IPS-20b (cell line): Measurements from ENCODE around the gene FADS6.

Experiments
- H3K27ac ChIP-seq: one replicate; pipeline ENCODE4 v1.5.1; 2013; ENCODE audit warnings: low read length
- H3K27me3 ChIP-seq: 2 replicates; pipeline ENCODE4 v1.6.1; 2013; ENCODE audit warnings: mild to moderate bottlenecking, low read length, inconsistent platforms; ENCODE audit not compliant: insufficient read depth
- H3K36me3 ChIP-seq: 2 replicates; pipeline ENCODE4 v1.6.1; 2013; ENCODE audit warnings: low read depth, mild to moderate bottlenecking, inconsistent platforms, low read length, moderate library complexity; ENCODE audit not compliant: insufficient read depth
- H3K4me1 ChIP-seq: 2 replicates; pipeline ENCODE4 v1.6.1; 2013; ENCODE audit warnings: mild to moderate bottlenecking, control low read depth, inconsistent platforms, low read length, moderate library complexity; ENCODE audit not compliant: insufficient read depth
- H3K4me3 ChIP-seq: 2 replicates; pipeline ENCODE4 v1.5.1; 2013; ENCODE audit warnings: mild to moderate bottlenecking, low read length, inconsistent platforms
- H3K9ac ChIP-seq: 2 replicates; pipeline ENCODE4 v1.6.1; 2013; ENCODE audit warnings: low read depth, mild to moderate bottlenecking, inconsistent platforms, low read length, moderate library complexity
- H3K9me3 ChIP-seq: 2 replicates; pipeline ENCODE4 v1.6.1; 2013; ENCODE audit warnings: mild to moderate bottlenecking, low read depth, low read length, inconsistent platforms; ENCODE audit not compliant: insufficient read depth

The FADS6 gene

GRCh38 chr17:74855323-74855722, 38.1 kb downstream of the FADS6 start:
- H3K27ac ChIP-seq: no peak overlapping the region
- H3K9ac ChIP-seq: no peak overlapping the region
- no peaks in the 10 kb centered on the region for H3K9me3 ChIP-seq
- no peak overlapping the region for H3K4me3 ChIP-seq
- peaks cover 99% of the 10 kb centered on the region for H3K27me3 ChIP-seq
- H3K36me3 ChIP-seq: no peaks in the 10 kb centered on the region
- H3K4me1 ChIP-seq: no peaks in the 10 kb centered on the region

DNA sequence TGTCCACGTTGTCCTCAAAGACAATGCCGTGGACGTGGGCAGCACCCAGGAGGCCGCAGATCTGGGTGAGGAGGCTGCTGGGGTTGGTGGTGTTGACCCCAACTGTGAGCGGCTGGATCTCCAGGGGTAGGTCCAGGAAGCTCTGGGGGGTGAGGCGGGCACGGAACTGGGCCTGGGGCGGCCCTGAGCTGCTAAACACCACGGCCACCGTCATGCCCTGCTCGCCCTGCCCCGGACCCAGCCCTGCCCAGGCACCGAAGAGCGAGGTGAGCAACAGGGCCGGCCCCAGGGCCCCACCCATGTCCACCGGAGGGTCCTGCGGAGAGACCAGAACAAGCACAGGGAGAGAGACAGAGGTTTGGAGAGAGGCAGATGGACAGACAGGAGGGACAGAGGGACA, 38.6 kb downstream of the FADS6 start:
- Histone ChIP-seq H3K4me1 (no peaks in the 10 kb centered on the region), H3K4me3 (no peak overlapping the region), H3K9me3 (no peaks in the 10 kb centered on the region), H3K36me3 (no peaks in the 10 kb centered on the region), H3K9ac (no peak overlapping the region), H3K27me3 (peaks cover 99% of the 10 kb centered on the region), H3K27ac (no peak overlapping the region)

DNA sequence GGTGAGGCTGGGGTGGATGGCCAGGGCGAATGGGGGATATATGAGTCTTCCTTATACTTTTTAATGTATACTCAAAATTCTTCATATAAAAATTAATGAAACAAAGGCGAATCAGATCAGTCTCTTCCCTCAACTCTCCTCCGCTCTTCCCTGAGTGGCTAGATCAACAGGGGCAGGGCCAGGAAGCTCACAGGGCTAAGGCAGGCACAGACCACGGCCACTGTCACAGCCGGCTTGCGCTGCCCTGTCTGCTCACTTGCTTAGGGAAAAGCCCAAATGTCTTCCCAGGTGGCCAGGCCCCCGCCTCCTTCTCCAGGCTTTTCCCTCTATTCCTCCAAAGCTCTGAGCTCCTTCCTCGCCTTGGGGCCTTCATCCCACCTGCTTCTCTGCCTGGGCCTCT, 39.8 kb downstream of the FADS6 start:
- no peak overlapping the region for H3K4me3 ChIP-seq
- peaks cover 99% of the 10 kb centered on the region for H3K27me3 ChIP-seq
- no peak overlapping the region for H3K9ac ChIP-seq
- no peaks in the 10 kb centered on the region for H3K4me1 ChIP-seq
- no peaks in the 10 kb centered on the region for H3K9me3 ChIP-seq
- no peak overlapping the region for H3K27ac ChIP-seq
- no peaks in the 10 kb centered on the region for H3K36me3 ChIP-seq

DNA sequence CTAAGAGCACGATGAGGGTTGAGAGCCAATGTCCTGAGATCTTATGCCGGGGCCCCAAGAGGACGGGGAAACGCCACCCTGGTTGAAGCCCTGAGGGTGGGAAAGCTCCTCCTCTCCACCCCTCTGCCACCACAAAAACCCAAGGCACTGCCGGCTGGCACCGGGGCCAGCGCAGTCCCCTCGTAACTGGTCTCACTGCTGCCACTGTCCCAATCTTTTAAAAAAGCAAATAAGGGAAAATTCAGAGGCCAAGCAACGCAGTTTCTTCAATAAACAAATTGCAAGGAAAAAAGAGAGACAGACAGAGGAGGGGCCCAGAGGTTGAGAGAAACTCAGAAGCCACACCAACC, 40.4 kb downstream of the FADS6 start:
- H3K27me3 ChIP-seq: peaks cover 99% of the 10 kb centered on the region
- no peak overlapping the region for H3K27ac ChIP-seq
- peak overlapping the region; percentile 68 for H3K4me3 ChIP-seq
- H3K4me1 ChIP-seq: no peaks in the 10 kb centered on the region
- H3K9ac ChIP-seq: peak overlapping the region; percentile 40; the same call in 1 of the 2 replicates
- no peaks in the 10 kb centered on the region for H3K36me3 ChIP-seq
- H3K9me3 ChIP-seq: no peaks in the 10 kb centered on the region

DNA sequence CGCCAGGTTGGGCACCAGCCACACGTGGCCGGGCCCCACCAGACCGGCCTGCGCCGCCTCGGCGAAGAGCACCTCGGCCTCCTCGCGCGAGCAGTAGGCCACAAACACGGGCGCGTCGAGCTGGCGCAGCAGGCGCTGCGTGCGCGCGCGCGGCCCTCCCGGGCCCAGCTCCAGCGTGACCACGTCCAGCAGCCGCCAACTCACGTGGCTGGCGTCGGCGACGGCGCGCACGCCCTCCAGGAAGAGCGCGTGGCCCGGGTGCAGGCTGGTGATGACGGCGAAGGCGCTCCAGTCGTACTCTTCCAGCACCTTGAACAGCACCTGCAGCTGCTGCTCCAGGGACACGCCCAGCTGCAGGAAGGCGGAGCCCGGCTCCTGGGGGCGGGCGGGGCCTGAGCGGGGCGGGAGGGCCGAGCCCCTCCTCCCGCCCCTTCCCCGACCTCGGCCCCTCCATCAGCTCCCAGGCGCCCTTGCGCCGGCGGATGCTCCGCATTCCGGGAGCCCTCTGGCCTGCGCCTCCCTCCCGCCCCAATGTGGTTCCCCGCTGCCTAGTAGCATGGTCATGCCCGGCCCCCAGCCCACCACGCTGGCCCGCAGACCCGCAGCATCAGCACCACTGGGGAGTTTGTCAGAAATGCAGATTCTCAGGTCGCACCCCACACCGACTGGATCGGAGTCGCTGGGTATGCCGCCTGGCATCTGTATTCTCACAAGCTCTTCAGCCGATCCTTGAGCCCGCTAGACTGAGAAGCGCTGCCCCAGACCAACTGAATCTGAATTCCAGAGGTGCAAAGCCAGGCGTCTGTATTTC, 41.0 kb downstream of the FADS6 start:
- peak overlapping the region; percentile 68 for H3K4me3 ChIP-seq

DNA sequence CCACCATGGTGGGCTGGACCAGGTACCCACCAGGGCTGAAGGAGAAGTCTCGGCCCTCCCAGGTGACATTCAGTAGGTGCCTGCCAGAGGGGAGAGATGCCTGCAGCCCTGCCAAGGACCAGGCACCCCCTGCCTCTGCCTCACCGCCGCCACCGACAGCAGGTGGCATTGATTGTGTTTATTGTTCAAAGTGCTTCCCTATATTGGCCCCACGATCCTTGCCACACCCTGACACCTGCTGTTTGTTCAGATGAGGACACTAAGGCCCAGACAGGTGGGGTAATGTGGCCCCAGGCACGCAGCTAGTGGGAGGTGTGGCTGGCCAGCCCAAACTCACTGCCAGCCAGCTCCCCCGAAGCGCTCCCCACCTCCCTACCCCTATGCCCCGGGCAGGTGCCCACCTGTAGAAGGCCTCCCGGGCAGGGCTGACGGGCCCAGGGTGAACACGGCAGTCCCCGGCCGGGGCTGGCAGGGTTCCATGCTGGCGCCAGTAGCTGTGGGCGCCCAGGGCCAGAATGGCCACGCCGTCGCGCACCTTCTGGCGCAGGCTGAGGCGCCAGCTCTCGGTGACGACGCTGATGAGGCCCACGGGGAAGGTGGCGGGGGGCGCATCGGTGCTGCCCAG, 41.7 kb downstream of the FADS6 start:
- H3K4me3 ChIP-seq: no peak overlapping the region
- no peaks in the 10 kb centered on the region for H3K36me3 ChIP-seq
- no peak overlapping the region for H3K9ac ChIP-seq
- H3K9me3 ChIP-seq: no peaks in the 10 kb centered on the region
- H3K27ac ChIP-seq: no peak overlapping the region
- no peaks in the 10 kb centered on the region for H3K4me1 ChIP-seq
- H3K27me3 ChIP-seq: peaks cover 98% of the 10 kb centered on the region

More for the DNA sequence above, 41.0 kb downstream of the FADS6 start:
- Histone ChIP-seq H3K9me3 (no peaks in the 10 kb centered on the region), H3K36me3 (no peaks in the 10 kb centered on the region), H3K27ac (no peak overlapping the region), H3K4me1 (no peaks in the 10 kb centered on the region), H3K9ac (peak overlapping the region; percentile 40; the same call in 1 of the 2 replicates), H3K27me3 (peaks cover 99% of the 10 kb centered on the region)

DNA sequence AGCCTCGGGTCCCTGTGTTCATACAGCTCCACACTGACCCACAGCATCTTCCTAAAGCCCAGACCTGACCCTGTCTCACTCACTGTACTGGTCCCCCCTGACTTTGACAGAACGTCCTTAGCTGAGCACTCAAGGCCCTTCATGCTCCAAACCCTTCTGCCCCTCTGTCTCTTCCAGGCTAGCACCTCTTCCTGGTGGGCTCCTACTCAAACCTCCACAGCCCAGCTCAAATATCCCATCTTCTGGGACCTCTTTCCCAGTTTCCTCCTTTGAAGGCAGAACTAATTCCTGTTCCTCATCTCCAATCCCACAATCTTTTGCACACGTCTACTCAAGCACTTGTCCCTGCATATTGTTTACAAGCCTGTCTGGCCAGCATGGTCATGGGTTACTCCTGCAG, 42.5 kb downstream of the FADS6 start:
- H3K27me3 ChIP-seq: peaks cover 98% of the 10 kb centered on the region
- no peak overlapping the region for H3K4me3 ChIP-seq
- no peaks in the 10 kb centered on the region for H3K9me3 ChIP-seq
- H3K27ac ChIP-seq: no peak overlapping the region
- no peaks in the 10 kb centered on the region for H3K36me3 ChIP-seq
- H3K9ac ChIP-seq: no peak overlapping the region
- H3K4me1 ChIP-seq: no peaks in the 10 kb centered on the region

GRCh38 chr17:74850310-74850709, 43.1 kb downstream of the FADS6 start:
- H3K4me3 ChIP-seq: no peak overlapping the region
- H3K36me3 ChIP-seq: no peaks in the 10 kb centered on the region
- no peaks in the 10 kb centered on the region for H3K4me1 ChIP-seq
- peaks cover 98% of the 10 kb centered on the region for H3K27me3 ChIP-seq
- H3K9ac ChIP-seq: no peak overlapping the region
- no peak overlapping the region for H3K27ac ChIP-seq
- no peaks in the 10 kb centered on the region for H3K9me3 ChIP-seq

GRCh38 chr17:74848656-74849399, 44.6 kb downstream of the FADS6 start:
- no peaks in the 10 kb centered on the region for H3K9me3 ChIP-seq
- H3K4me1 ChIP-seq: no peaks in the 10 kb centered on the region
- H3K36me3 ChIP-seq: no peaks in the 10 kb centered on the region
- H3K4me3 ChIP-seq: no peak overlapping the region
- no peak overlapping the region for H3K9ac ChIP-seq
- no peak overlapping the region for H3K27ac ChIP-seq
- H3K27me3 ChIP-seq: peaks cover 98% of the 10 kb centered on the region

- no peak overlapping the region for H3K9ac ChIP-seq
- H3K27ac ChIP-seq: no peak overlapping the region
- H3K4me1 ChIP-seq: peaks cover 6% of the 10 kb centered on the region
- no peak overlapping the region for H3K4me3 ChIP-seq
- H3K9me3 ChIP-seq: no peaks in the 10 kb centered on the region
- H3K36me3 ChIP-seq: no peaks in the 10 kb centered on the region
- H3K27me3 ChIP-seq: peaks cover 95% of the 10 kb centered on the region
These were observed 46.8 kb downstream of the FADS6 start for GRCh38 chr17:74846621-74847020.

DNA sequence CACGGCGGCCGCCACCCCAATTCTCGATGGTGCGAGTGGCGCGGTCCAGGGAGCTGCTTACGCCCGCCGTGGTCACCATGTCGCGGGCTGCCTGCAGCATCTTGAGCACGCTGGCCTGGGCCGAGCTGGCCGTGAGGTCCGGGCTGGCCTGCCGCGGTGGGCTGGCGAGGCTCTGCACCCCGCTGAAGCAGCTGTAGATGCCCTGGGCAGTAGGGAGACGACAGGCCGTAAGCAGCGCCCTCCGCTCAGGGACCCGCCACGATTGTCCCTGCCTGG, 50.1 kb downstream of the FADS6 start:
- peaks cover 74% of the 10 kb centered on the region for H3K27me3 ChIP-seq
- H3K4me1 ChIP-seq: peaks cover 18% of the 10 kb centered on the region
- no peak overlapping the region for H3K4me3 ChIP-seq
- no peak overlapping the region for H3K9ac ChIP-seq
- no peak overlapping the region for H3K27ac ChIP-seq
- H3K9me3 ChIP-seq: no peaks in the 10 kb centered on the region
- H3K36me3 ChIP-seq: no peaks in the 10 kb centered on the region
